ENCODE data around the gene CDX1. TPM values are rescaled to one million over a fixed set of nuclear protein-coding genes. Genes with fewer than 3 reads are reported as not detected.
A peak's percentile ranks its signal among the peaks of the same experiment; 100 is the strongest.

The CDX1 gene
- total RNA-seq, 1 experiment from 2014 or later: 0.29 TPM

GRCh38 chr5:150215979-150216944 lies 49.7 kb downstream of the CDX1 start:
- Histone ChIP-seq H3K4me3 (ENCODE audit: low read depth, low read length) (no peak overlapping the region), H3K9me3 (no peaks in the 10 kb centered on the region), H3K4me1 (peaks cover 24% of the 10 kb centered on the region), H3K36me3 (ENCODE audit: control insufficient read depth, insufficient read depth, low read length) (no peaks in the 10 kb centered on the region), H3K27me3 (replicated peaks; ENCODE audit: control insufficient read depth, insufficient read depth, low read length) (no peaks in the 10 kb centered on the region)
- intact Hi-C loops (cut with micrococcal nuclease; ENCODE audit: unreplicated experiment): loop anchor here (5.0 to 10.0 kb wide), 3 partner anchors 39 to 381 kb away; no protein-coding TSS in a partner anchor
- Mint-ChIP-seq H3K27me3 (ENCODE audit: insufficient read depth, unreplicated experiment) (no peaks in the 10 kb centered on the region), H3K36me3 (ENCODE audit: insufficient read depth, unreplicated experiment) (peaks cover 6% of the 10 kb centered on the region), H3K4me3 (ENCODE audit: unreplicated experiment) (no peak overlapping the region), H3K27ac (ENCODE audit: unreplicated experiment) (peak overlapping the region; percentile 1), H3K9me3 (ENCODE audit: unreplicated experiment) (no peaks in the 10 kb centered on the region), H3K4me1 (ENCODE audit: low read depth, unreplicated experiment) (peaks cover 27% of the 10 kb centered on the region)
- no peak for TF ChIP-seq CTCF (IDR thresholded peaks at IDR 0.05; ENCODE audit: insufficient read depth in 1 of 2, low read depth in 1 of 2, low read length in 1 of 2, severe bottlenecking in 1 of 2, unreplicated experiment in 1 of 2)
- DNase-seq: peak; percentile 39 to 57
- no TSS peak for BruUV-seq (replicated peaks)
- POLR2A ChIA-PET: no interaction called here
- CTCF ChIA-PET: interaction anchor here (0.6 to 1.9 kb wide), 6 partner anchors 15 to 797 kb away, joined by 3 to 14 read pairs (median 4); no protein-coding TSS in a partner anchor

- POLR2A ChIA-PET: no interaction called here
- CTCF ChIA-PET: interaction anchor here (0.7 to 1.2 kb wide), 2 partner anchors 42 to 55 kb away, joined by 3 read pairs; no protein-coding TSS in a partner anchor
- intact Hi-C loops (cut with micrococcal nuclease; ENCODE audit: unreplicated experiment): loop anchor here (5.0 to 10.0 kb wide), 3 partner anchors 40 to 382 kb away; no protein-coding TSS in a partner anchor
- Histone ChIP-seq H3K4me1 (peaks cover 19% of the 10 kb centered on the region), H3K36me3 (ENCODE audit: control insufficient read depth, insufficient read depth, low read length) (no peaks in the 10 kb centered on the region), H3K4me3 (ENCODE audit: low read depth, low read length) (no peak overlapping the region), H3K27me3 (replicated peaks; ENCODE audit: control insufficient read depth, insufficient read depth, low read length) (no peaks in the 10 kb centered on the region), H3K9me3 (no peaks in the 10 kb centered on the region)
- Mint-ChIP-seq H3K9me3 (ENCODE audit: unreplicated experiment) (no peaks in the 10 kb centered on the region), H3K27ac (ENCODE audit: unreplicated experiment) (peak overlapping the region; percentile 1), H3K27me3 (ENCODE audit: insufficient read depth, unreplicated experiment) (no peaks in the 10 kb centered on the region), H3K36me3 (ENCODE audit: insufficient read depth, unreplicated experiment) (peaks cover 3% of the 10 kb centered on the region), H3K4me1 (ENCODE audit: low read depth, unreplicated experiment) (peaks cover 22% of the 10 kb centered on the region), H3K4me3 (ENCODE audit: unreplicated experiment) (no peak overlapping the region)
- BruUV-seq (replicated peaks): no TSS peak
- no peak for TF ChIP-seq CTCF (IDR thresholded peaks at IDR 0.05; ENCODE audit: insufficient read depth in 1 of 2, low read depth in 1 of 2, low read length in 1 of 2, severe bottlenecking in 1 of 2, unreplicated experiment in 1 of 2)
- DNase-seq: no peak
Observed at GRCh38 chr5:150217038-150217437, 50.5 kb downstream of the CDX1 start.

GRCh38 chr5:150217873-150218692 lies 51.5 kb downstream of the CDX1 start:
- Mint-ChIP-seq H3K27ac (ENCODE audit: unreplicated experiment) (peak overlapping the region; percentile 54), H3K4me3 (ENCODE audit: unreplicated experiment) (no peak overlapping the region), H3K36me3 (ENCODE audit: insufficient read depth, unreplicated experiment) (no peaks in the 10 kb centered on the region), H3K27me3 (ENCODE audit: insufficient read depth, unreplicated experiment) (no peaks in the 10 kb centered on the region), H3K9me3 (ENCODE audit: unreplicated experiment) (no peaks in the 10 kb centered on the region), H3K4me1 (ENCODE audit: low read depth, unreplicated experiment) (peaks cover 18% of the 10 kb centered on the region)
- peak; percentile 83 to 93 for TF ChIP-seq CTCF (IDR thresholded peaks at IDR 0.05; ENCODE audit: insufficient read depth in 1 of 2, low read depth in 1 of 2, low read length in 1 of 2, severe bottlenecking in 1 of 2, unreplicated experiment in 1 of 2)
- no peaks in the 10 kb centered on the region for H3K27me3 ChIP-seq (replicated peaks; ENCODE audit: control insufficient read depth, insufficient read depth, low read length)
- POLR2A ChIA-PET: no interaction called here
- H3K4me3 ChIP-seq (ENCODE audit: low read depth, low read length): no peak overlapping the region
- H3K4me1 ChIP-seq: peaks cover 19% of the 10 kb centered on the region
- DNase-seq: peak; percentile 83 to 89
- no peaks in the 10 kb centered on the region for H3K36me3 ChIP-seq (ENCODE audit: control insufficient read depth, insufficient read depth, low read length)
- intact Hi-C loops (cut with micrococcal nuclease; ENCODE audit: unreplicated experiment): loop anchor here (1.0 to 10.0 kb wide), 6 partner anchors 41 to 383 kb away; no protein-coding TSS in a partner anchor
- CTCF ChIA-PET: interaction anchor here (0.6 to 1.6 kb wide), 8 partner anchors 12 to 808 kb away, joined by 3 to 7 read pairs (median 3); no protein-coding TSS in a partner anchor
- no TSS peak for BruUV-seq (replicated peaks)
- H3K9me3 ChIP-seq: no peaks in the 10 kb centered on the region

All from Caco-2 (cell line).